ENCODE data around the gene PML. TPM values are rescaled to one million over a fixed set of nuclear protein-coding genes. Genes with fewer than 3 reads are reported as not detected.

PML gene
- total RNA-seq, 1 experiment from 2014 or later: 24.6 TPM

DNA sequence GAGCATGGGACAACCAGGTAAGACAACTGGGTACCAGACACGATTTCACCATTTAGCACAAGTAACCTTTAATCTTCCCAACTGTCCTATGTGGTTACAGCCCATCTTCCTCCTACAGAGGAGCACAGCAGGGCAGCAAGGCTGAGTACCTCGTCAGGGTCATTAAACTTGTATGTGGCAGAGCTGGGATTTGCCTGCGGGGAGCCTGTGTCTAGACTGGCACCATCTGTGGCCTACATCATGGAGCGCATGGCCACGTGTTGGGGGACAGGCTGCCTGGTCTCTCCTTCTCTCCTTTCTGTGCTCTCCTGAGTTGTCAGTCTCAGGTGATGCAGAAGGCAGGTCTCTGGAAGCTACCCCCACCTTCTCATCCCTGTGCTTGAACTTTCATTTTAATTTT is 55.6 kb downstream of the PML start:
- Histone ChIP-seq H2BK120ac (ENCODE audit: low read depth, low read length, poor library complexity, severe bottlenecking) (no peak overlapping the region), H3K79me2 (ENCODE audit: insufficient read depth, low read length) (no peaks in the 10 kb centered on the region), H4K5ac (ENCODE audit: insufficient read length, low read depth, low read length) (no peak overlapping the region), H3K4me1 (ENCODE audit: insufficient read depth, low read length) (peaks cover 3% of the 10 kb centered on the region; the same call in 1 of the 2 replicates), H2BK20ac (ENCODE audit: low read depth, low read length, poor library complexity, severe bottlenecking) (no peak overlapping the region), H2BK5ac (ENCODE audit: insufficient read length, low read length) (no peak overlapping the region), H3K18ac (ENCODE audit: insufficient read length, low read depth, low read length) (no peak overlapping the region), H2AFZ (ENCODE audit: low read length) (no peak overlapping the region), H3T11ph (ENCODE audit: low read length) (no peak overlapping the region), H3K4me2 (ENCODE audit: insufficient read depth, insufficient read length, low read length) (no peak overlapping the region), H3K9ac (ENCODE audit: extremely low read depth, insufficient read length, low read length) (no peak overlapping the region), H2AK5ac (ENCODE audit: insufficient read length, low read length) (no peak overlapping the region), H3K9me3 (ENCODE audit: control insufficient read depth, low read depth, low read length) (no peaks in the 10 kb centered on the region), H4K20me1 (ENCODE audit: control insufficient read depth, insufficient read depth, insufficient read length) (no peaks in the 10 kb centered on the region), H3K27me3 (ENCODE audit: insufficient read depth, low read length) (no peaks in the 10 kb centered on the region), H3K23me2 (ENCODE audit: insufficient read length, low read depth, low read length, poor library complexity, severe bottlenecking) (no peaks in the 10 kb centered on the region), H4K8ac (replicated peaks; ENCODE audit: insufficient read length, low read depth, low read length) (no peak overlapping the region), H3K14ac (ENCODE audit: insufficient read depth, low read length) (no peak overlapping the region), H3K27ac (ENCODE audit: insufficient read length, low read depth, low read length) (no peak overlapping the region), H2BK15ac (ENCODE audit: low read depth, low read length) (no peak overlapping the region), H3K23ac (ENCODE audit: insufficient read length, low read depth, low read length) (no peak overlapping the region), H3K79me1 (ENCODE audit: insufficient read depth, low read depth, low read length, poor library complexity, severe bottlenecking) (no peaks in the 10 kb centered on the region), H3K4ac (ENCODE audit: low read depth, low read length) (no peak overlapping the region), H3K56ac (ENCODE audit: insufficient read length, low read depth, low read length) (no peak overlapping the region), H2BK12ac (ENCODE audit: insufficient read length, low read depth, low read length) (no peak overlapping the region), H4K91ac (ENCODE audit: insufficient read length, low read depth, low read length) (no peak overlapping the region)
- Mint-ChIP-seq H3K27ac (no peak overlapping the region), H3K9me3 (no peaks in the 10 kb centered on the region; a peak in 1 of 5 replicates), H3K4me3 (no peak overlapping the region), H3K36me3 (ENCODE audit: insufficient read depth in 1 of 3, low read depth in 3 of 3) (no peaks in the 10 kb centered on the region; a peak in 1 of 7 replicates), H3K27me3 (ENCODE audit: low read depth) (peaks cover 35% of the 10 kb centered on the region), H3K4me1 (peaks cover 8 to 19% of the 10 kb centered on the region in 2 experiments)
- no CpG with 5 or more reads among the region's 5 CpGs for WGBS (ENCODE audit: extremely low coverage, insufficient read length, low lambda C conversion rate)
- no peak for DNase-seq
- TF ChIP-seq, protein P1, sequence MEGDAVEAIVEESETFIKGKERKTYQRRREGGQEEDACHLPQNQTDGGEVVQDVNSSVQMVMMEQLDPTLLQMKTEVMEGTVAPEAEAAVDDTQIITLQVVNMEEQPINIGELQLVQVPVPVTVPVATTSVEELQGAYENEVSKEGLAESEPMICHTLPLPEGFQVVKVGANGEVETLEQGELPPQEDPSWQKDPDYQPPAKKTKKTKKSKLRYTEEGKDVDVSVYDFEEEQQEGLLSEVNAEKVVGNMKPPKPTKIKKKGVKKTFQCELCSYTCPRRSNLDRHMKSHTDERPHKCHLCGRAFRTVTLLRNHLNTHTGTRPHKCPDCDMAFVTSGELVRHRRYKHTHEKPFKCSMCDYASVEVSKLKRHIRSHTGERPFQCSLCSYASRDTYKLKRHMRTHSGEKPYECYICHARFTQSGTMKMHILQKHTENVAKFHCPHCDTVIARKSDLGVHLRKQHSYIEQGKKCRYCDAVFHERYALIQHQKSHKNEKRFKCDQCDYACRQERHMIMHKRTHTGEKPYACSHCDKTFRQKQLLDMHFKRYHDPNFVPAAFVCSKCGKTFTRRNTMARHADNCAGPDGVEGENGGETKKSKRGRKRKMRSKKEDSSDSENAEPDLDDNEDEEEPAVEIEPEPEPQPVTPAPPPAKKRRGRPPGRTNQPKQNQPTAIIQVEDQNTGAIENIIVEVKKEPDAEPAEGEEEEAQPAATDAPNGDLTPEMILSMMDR (conservative IDR thresholded peaks at IDR 0.05): no peak

Measured in H9 (cell line).